ENCODE data around the gene TTF1.

- no peak for TF ChIP-seq POLR2A (IDR thresholded peaks at IDR 0.05)
- TF ChIP-seq CTCF (IDR thresholded peaks at IDR 0.05): no peak
- TF ChIP-seq EP300 (IDR thresholded peaks at IDR 0.05): no peak
Measured at GRCh38 chr9:132413926-132414325, 7.3 kb upstream of the TTF1 start.
